H1 (cell line): Measurements from ENCODE around the gene GET3. TPM values are rescaled to one million over a fixed set of nuclear protein-coding genes. Genes with fewer than 3 reads are reported as not detected.

ENCODE experiments used
- E2F6 ChIP-seq: IDR thresholded peaks from 2 replicates; pipeline ENCODE4 v1.6.1; 2012; ENCODE audit warnings: inconsistent platforms
- PHF8 ChIP-seq: fragments of 200-600 bp; sonication (generic); conservative IDR thresholded peaks from 2 replicates; pipeline ENCODE4 v1.7.1; 2012; ENCODE audit warnings: low read depth, mild to moderate bottlenecking, inconsistent platforms, low read length, moderate library complexity
- SAP30 ChIP-seq: fragments of 300-600 bp; sonication (generic); IDR thresholded peaks from 2 replicates; pipeline ENCODE4 v1.7.1; 2012; ENCODE audit warnings: low read length, moderate library complexity, mild to moderate bottlenecking, inconsistent platforms; ENCODE audit not compliant: insufficient read depth, insufficient replicate concordance
- SP4 ChIP-seq: IDR thresholded peaks from 2 replicates; pipeline ENCODE4 v1.6.1; 2012; ENCODE audit warnings: low read length, inconsistent platforms
- polyA plus RNA-seq, 7 experiments: library from polyadenylated mRNA; depleted of rRNA in 3 of 7; stranded (reverse) in 5 of 7; unstranded in 2 of 7; fragments of >200 nt in 5 of 7; fragments of 200-250 nt in 2 of 7; gene quantifications; 1 replicate in 5 of 7; 2 replicates in 1 of 7; 4 replicates in 1 of 7; pipeline versions ENCODE4 v1.2.1 to v1.2.3, GENCODE V29; 2011 to 2013; ENCODE audit warnings: missing spikeins in 2 of 7, mixed read lengths in 2 of 7
- total RNA-seq: library from RNA; stranded (reverse); fragmentation: NEBNext Ultra II Directional; extraction: Animal tissue kit (Norgen Biotek cat#: 25700); gene quantifications from 2 replicates; pipeline ENCODE4 v1.2.1, GENCODE V29; 2021

GET3 gene
- total and polyA plus RNA-seq, 2 of the 8 experiments (the other 6 are each of a cell fraction or from before 2014, with no cell fraction given), result 105 to 297 TPM

- peak; percentile 38 for TF ChIP-seq E2F6
- peak; percentile 64 for TF ChIP-seq PHF8
- no peak for TF ChIP-seq SP4
- no peak for TF ChIP-seq SAP30
These were observed 54.2 kb downstream of the GET3 start, which contains the start of gene JUNB (continued) for GRCh38 chr19:12791345-12792050.
